SK-N-SH treated with all-trans-retinoic acid at 6 μM for 48 hours (cell line): ENCODE data around the gene NPHS1.

Experiments used
- ATAC-seq: fragments of 200-7000 bp; cut with Tn5 transposase; 3 replicates; pipeline ENCODE4 v1.9.1; 2020; ENCODE audit warnings: mild to moderate bottlenecking, moderate library complexity
- ARNTL ChIP-seq: fragments of 450-650 bp; formaldehyde crosslinking; IDR thresholded peaks from 2 replicates; pipeline ENCODE4 v1.5.0; 2020; ENCODE audit warnings: low read depth, mild to moderate bottlenecking, moderate library complexity, borderline replicate concordance
- BACH2 ChIP-seq: fragments of 250-450 bp; sonication (Bioruptor Pico); IDR thresholded peaks from 2 replicates; pipeline ENCODE4 v1.9.0; 2021; ENCODE audit warnings: mild to moderate bottlenecking, borderline replicate concordance
- CREB5 ChIP-seq: fragments of 250-450 bp; sonication (Bioruptor Pico); IDR thresholded peaks from 2 replicates; pipeline ENCODE4 v1.5.1; 2020; ENCODE audit warnings: low read depth, mild to moderate bottlenecking, moderate library complexity
- CSDC2 ChIP-seq: fragments of 250-450 bp; sonication (Bioruptor Pico); IDR thresholded peaks from 2 replicates; pipeline ENCODE4 v1.5.0; 2020; ENCODE audit warnings: mild to moderate bottlenecking, moderate library complexity
- GLIS3 ChIP-seq: fragments of 250-450 bp; sonication (Bioruptor Pico); IDR thresholded peaks from 2 replicates; pipeline ENCODE4 v1.5.0; 2020; ENCODE audit warnings: mild to moderate bottlenecking, moderate library complexity
- ISL1 ChIP-seq: fragments of 250-450 bp; sonication (Bioruptor Pico); IDR thresholded peaks from 2 replicates; pipeline ENCODE4 v2.1.2; 2022; ENCODE audit warnings: mild to moderate bottlenecking, moderate library complexity
- OSR1 ChIP-seq: fragments of 250-450 bp; sonication (Bioruptor Pico); IDR thresholded peaks from 2 replicates; pipeline ENCODE4 v1.8.0; 2022; ENCODE audit warnings: moderate library complexity, mild to moderate bottlenecking, inconsistent platforms
- PATZ1 ChIP-seq: fragments of 250-450 bp; sonication (Bioruptor Pico); IDR thresholded peaks from 2 replicates; pipeline ENCODE4 v1.8.0; 2020; ENCODE audit warnings: mild to moderate bottlenecking, moderate library complexity, borderline replicate concordance
- PPARA ChIP-seq: fragments of 250-450 bp; sonication (Bioruptor Pico); IDR thresholded peaks from 2 replicates; pipeline ENCODE4 v1.5.0; 2020; ENCODE audit warnings: mild to moderate bottlenecking, borderline replicate concordance
- RARB ChIP-seq: fragments of 250-450 bp; sonication (Bioruptor Pico); IDR thresholded peaks from 2 replicates; pipeline ENCODE4 v1.8.0; 2021; ENCODE audit warnings: mild to moderate bottlenecking, moderate library complexity
- SNAI2 ChIP-seq: fragments of 250-450 bp; sonication (Bioruptor Pico); IDR thresholded peaks from 2 replicates; pipeline ENCODE4 v1.5.0; 2020; ENCODE audit warnings: mild to moderate bottlenecking, moderate library complexity
- TCF4 ChIP-seq: fragments of 250-450 bp; sonication (Bioruptor Pico); IDR thresholded peaks from 2 replicates; pipeline ENCODE4 v1.8.0; 2021; ENCODE audit warnings: mild to moderate bottlenecking, moderate library complexity, borderline replicate concordance
- ZC3H10 ChIP-seq: fragments of 250-450 bp; sonication (Bioruptor Pico); IDR thresholded peaks from 2 replicates; pipeline ENCODE4 v1.5.1; 2021; ENCODE audit warnings: mild to moderate bottlenecking, moderate library complexity
- ZFP3 ChIP-seq: fragments of 250-450 bp; sonication (Bioruptor Pico); IDR thresholded peaks from 2 replicates; pipeline ENCODE4 v1.5.0; 2020; ENCODE audit warnings: mild to moderate bottlenecking, moderate library complexity
- ZFP30 ChIP-seq: fragments of 450-650 bp; formaldehyde crosslinking; IDR thresholded peaks from 2 replicates; pipeline ENCODE4 v1.5.0; 2022; ENCODE audit warnings: mild to moderate bottlenecking, moderate library complexity
- ZNF565 ChIP-seq: fragments of 450-650 bp; formaldehyde crosslinking; conservative IDR thresholded peaks from 2 replicates; pipeline ENCODE4 v1.5.0; 2020; ENCODE audit warnings: low read depth, mild to moderate bottlenecking, moderate library complexity
- ZNF70 ChIP-seq: fragments of 450-650 bp; formaldehyde crosslinking; IDR thresholded peaks from 2 replicates; pipeline ENCODE4 v1.5.0; 2020; ENCODE audit warnings: mild to moderate bottlenecking, moderate library complexity
- ZNF8 ChIP-seq: fragments of 450-650 bp; formaldehyde crosslinking; IDR thresholded peaks from 2 replicates; pipeline ENCODE4 v1.5.0; 2020; ENCODE audit warnings: mild to moderate bottlenecking, moderate library complexity

NPHS1 gene

GRCh38 chr19:35832054-35832453, 20.2 kb downstream of the NPHS1 start:
- ATAC-seq = no peak
- TF ChIP-seq PPARA (CRISPR knock-in tag) (no peak), OSR1 (CRISPR knock-in tag) (no peak), CREB5 (CRISPR knock-in tag) (no peak), CSDC2 (CRISPR knock-in tag) (no peak), ZNF70 (CRISPR knock-in tag) (no peak), BACH2 (CRISPR knock-in tag) (no peak), ZC3H10 (CRISPR knock-in tag) (no peak)

GRCh38 chr19:35830986-35831385, 21.3 kb downstream of the NPHS1 start:
- TF ChIP-seq TCF4 (CRISPR knock-in tag) = no peak
- no peak for TF ChIP-seq PATZ1 (CRISPR knock-in tag)
- no peak for TF ChIP-seq ISL1 (CRISPR knock-in tag)
- no peak for TF ChIP-seq ZFP30 (CRISPR knock-in tag)
- no peak for TF ChIP-seq ZNF70 (CRISPR knock-in tag)
- TF ChIP-seq ZNF8 (CRISPR knock-in tag) = no peak
- TF ChIP-seq ZNF565 (CRISPR knock-in tag) = no peak
- no peak for TF ChIP-seq PPARA (CRISPR knock-in tag)
- no peak for TF ChIP-seq CSDC2 (CRISPR knock-in tag)
- no peak for TF ChIP-seq GLIS3 (CRISPR knock-in tag)
- TF ChIP-seq ARNTL (CRISPR knock-in tag) = no peak
- TF ChIP-seq ZFP3 = no peak
- ATAC-seq = no peak

GRCh38 chr19:35828692-35829301, 23.5 kb downstream of the NPHS1 start:
- no peak for TF ChIP-seq SNAI2 (CRISPR knock-in tag)
- TF ChIP-seq TCF4 (CRISPR knock-in tag) = no peak
- TF ChIP-seq ZNF70 (CRISPR knock-in tag) = no peak
- peak; percentile 68 for ATAC-seq

- TF ChIP-seq ZNF70 (CRISPR knock-in tag) (no peak), PATZ1 (CRISPR knock-in tag) (no peak), OSR1 (CRISPR knock-in tag) (no peak), ZFP30 (CRISPR knock-in tag) (no peak)
- ATAC-seq = no peak
Observed at GRCh38 chr19:35824150-35824549, 28.2 kb downstream of the NPHS1 start.

- TF ChIP-seq ISL1 (CRISPR knock-in tag) (no peak), RARB (no peak), TCF4 (CRISPR knock-in tag) (no peak), ZFP3 (no peak), GLIS3 (CRISPR knock-in tag) (no peak), PATZ1 (CRISPR knock-in tag) (no peak), SNAI2 (CRISPR knock-in tag) (no peak), PPARA (CRISPR knock-in tag) (no peak), ZNF8 (CRISPR knock-in tag) (no peak), CSDC2 (CRISPR knock-in tag) (no peak), ZFP30 (CRISPR knock-in tag) (no peak), ZNF70 (CRISPR knock-in tag) (no peak)
- ATAC-seq = no peak
Observed at GRCh38 chr19:35822579-35822978, 29.7 kb downstream of the NPHS1 start.
